ENCODE measurements around the gene GRIK4. TPM values are rescaled to one million over a fixed set of nuclear protein-coding genes. Genes with fewer than 3 reads are reported as not detected.

GRIK4 gene
- total RNA-seq, 3 donors from 2014 or later = 0.05 to 0.30 (median 0.11) TPM

DNA sequence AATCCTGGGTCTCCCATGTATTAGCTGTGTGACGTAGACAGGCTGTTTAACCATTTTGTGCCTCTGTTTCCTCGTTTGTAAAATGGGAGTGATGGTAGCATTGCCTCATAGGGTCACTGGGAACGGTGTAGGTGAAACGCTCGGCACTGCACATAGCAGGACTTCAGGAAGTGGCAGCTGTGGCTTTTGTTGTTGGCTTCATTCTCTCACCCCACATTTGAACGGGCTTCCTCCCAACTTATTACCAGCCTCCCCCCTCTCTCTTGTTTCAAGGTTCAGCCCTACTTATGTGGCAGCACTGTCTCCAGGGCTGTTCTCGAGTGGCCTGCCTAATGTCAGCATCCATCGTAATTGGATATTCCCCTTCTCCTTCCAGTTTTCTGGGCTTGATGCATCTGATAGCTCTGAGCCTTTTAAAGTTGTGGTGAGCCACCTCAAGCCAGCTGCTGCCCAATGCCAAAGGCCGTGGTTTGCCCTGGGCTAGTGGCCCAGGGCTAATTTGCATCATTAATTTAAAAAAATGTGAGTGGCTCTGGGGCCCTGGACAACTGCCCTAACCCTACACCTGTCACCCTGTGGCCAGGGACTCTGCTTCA is 294.5 kb downstream of the GRIK4 start:
- H3K36me3 Mint-ChIP-seq (ENCODE audit: insufficient read depth) = no peaks in the 10 kb centered on the region
- peaks cover 14% of the 10 kb centered on the region for H3K27me3 Mint-ChIP-seq (ENCODE audit: low read depth)
- ATAC-seq = no peak
- H3K9me3 Mint-ChIP-seq = no peaks in the 10 kb centered on the region
- no peak for DNase-seq
- H3K4me1 Mint-ChIP-seq (ENCODE audit: low read depth) = no peaks in the 10 kb centered on the region
- no peak overlapping the region for H3K4me3 Mint-ChIP-seq

GRCh38 chr11:120807414-120808150 is 296.0 kb downstream of the GRIK4 start:
- H3K4me3 Mint-ChIP-seq = no peak overlapping the region
- H3K9me3 Mint-ChIP-seq = no peaks in the 10 kb centered on the region
- no peaks in the 10 kb centered on the region for H3K4me1 Mint-ChIP-seq (ENCODE audit: low read depth)
- DNase-seq = no peak
- no peak for ATAC-seq
- H3K36me3 Mint-ChIP-seq (ENCODE audit: insufficient read depth) = no peaks in the 10 kb centered on the region
- H3K27me3 Mint-ChIP-seq (ENCODE audit: low read depth) = peaks cover 9% of the 10 kb centered on the region

- ATAC-seq (no peak), DNase-seq (no peak)
- Mint-ChIP-seq H3K4me3 (no peak overlapping the region), H3K36me3 (ENCODE audit: insufficient read depth) (no peaks in the 10 kb centered on the region), H3K27me3 (ENCODE audit: low read depth) (peaks cover 9% of the 10 kb centered on the region), H3K9me3 (no peaks in the 10 kb centered on the region), H3K4me1 (ENCODE audit: low read depth) (no peaks in the 10 kb centered on the region)
Observed at GRCh38 chr11:120808616-120809050, 297.1 kb downstream of the GRIK4 start.

DNA sequence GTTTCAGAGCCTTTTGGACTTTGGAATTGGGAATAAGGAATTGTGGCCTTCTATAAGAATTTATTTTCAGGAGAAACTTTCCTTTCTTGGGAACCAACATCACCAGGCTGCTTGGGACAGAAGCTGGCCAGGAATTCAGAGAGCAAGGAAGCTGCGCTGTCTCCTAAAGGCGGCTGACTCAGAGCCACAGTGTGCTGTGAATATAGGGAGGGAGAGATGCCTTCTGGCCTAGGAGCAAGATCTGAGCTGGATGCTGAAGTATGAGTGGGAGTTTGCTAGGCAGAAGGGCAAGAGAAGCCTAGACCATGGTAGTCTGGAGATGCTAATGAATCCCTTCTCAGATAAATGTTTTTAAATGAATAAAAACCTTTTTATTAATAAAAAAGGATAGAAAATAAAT is 298.7 kb downstream of the GRIK4 start:
- H3K36me3 Mint-ChIP-seq (ENCODE audit: insufficient read depth) = no peaks in the 10 kb centered on the region
- no peak overlapping the region for H3K4me3 Mint-ChIP-seq
- no peaks in the 10 kb centered on the region for H3K4me1 Mint-ChIP-seq (ENCODE audit: low read depth)

GRCh38 chr11:120811199-120811598 is 299.7 kb downstream of the GRIK4 start:
- H3K4me3 Mint-ChIP-seq = no peak overlapping the region
- DNase-seq (no peak), ATAC-seq (no peak)
- H3K4me1 Mint-ChIP-seq (ENCODE audit: low read depth) = no peaks in the 10 kb centered on the region
- no peaks in the 10 kb centered on the region for H3K9me3 Mint-ChIP-seq
- H3K27me3 Mint-ChIP-seq (ENCODE audit: low read depth) = peaks cover 9% of the 10 kb centered on the region
- H3K36me3 Mint-ChIP-seq (ENCODE audit: insufficient read depth) = no peaks in the 10 kb centered on the region

More for the DNA sequence above, 298.7 kb downstream of the GRIK4 start:
- Mint-ChIP-seq H3K9me3 (no peaks in the 10 kb centered on the region), H3K27me3 (ENCODE audit: low read depth) (peaks cover 6% of the 10 kb centered on the region)
- ATAC-seq = no peak
- no peak for DNase-seq

DNA sequence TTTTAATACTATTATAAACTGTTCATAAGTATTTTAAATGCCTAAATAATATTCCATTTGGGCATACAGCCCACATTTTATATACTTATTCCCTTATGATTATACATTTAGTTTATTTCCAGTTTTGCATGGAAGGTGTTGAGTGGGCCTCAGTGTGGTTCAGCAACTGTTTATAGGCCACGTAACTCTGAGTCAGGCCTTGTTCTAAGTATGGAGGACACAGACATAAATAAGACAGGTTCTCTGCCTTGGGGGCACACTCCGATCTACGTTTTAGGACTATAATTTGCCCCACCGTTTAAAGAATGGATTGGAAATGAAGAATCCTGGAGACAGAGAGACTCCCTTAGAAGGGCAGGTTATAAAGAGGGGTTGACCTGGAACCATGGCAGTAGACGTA is 300.2 kb downstream of the GRIK4 start:
- Mint-ChIP-seq H3K36me3 (ENCODE audit: insufficient read depth) (no peaks in the 10 kb centered on the region), H3K9me3 (no peaks in the 10 kb centered on the region), H3K4me1 (ENCODE audit: low read depth) (no peaks in the 10 kb centered on the region), H3K27me3 (ENCODE audit: low read depth) (peaks cover 11% of the 10 kb centered on the region), H3K4me3 (no peak overlapping the region)
- ATAC-seq = no peak
- DNase-seq = no peak

GRCh38 chr11:120814531-120815318 is 303.2 kb downstream of the GRIK4 start:
- Mint-ChIP-seq H3K36me3 (ENCODE audit: insufficient read depth) (no peaks in the 10 kb centered on the region), H3K4me3 (no peak overlapping the region), H3K4me1 (ENCODE audit: low read depth) (no peaks in the 10 kb centered on the region), H3K9me3 (no peaks in the 10 kb centered on the region), H3K27me3 (ENCODE audit: low read depth) (peaks cover 17% of the 10 kb centered on the region)
- ATAC-seq = no peak
- no peak for DNase-seq

- Mint-ChIP-seq H3K36me3 (ENCODE audit: insufficient read depth) (no peaks in the 10 kb centered on the region), H3K4me3 (no peak overlapping the region), H3K9me3 (no peaks in the 10 kb centered on the region), H3K4me1 (ENCODE audit: low read depth) (no peaks in the 10 kb centered on the region), H3K27me3 (ENCODE audit: low read depth) (peaks cover 20% of the 10 kb centered on the region)
- DNase-seq (no peak), ATAC-seq (no peak)
Observed at GRCh38 chr11:120815319-120816100, 304.0 kb downstream of the GRIK4 start.

GRCh38 chr11:120816176-120816575 is 304.6 kb downstream of the GRIK4 start:
- H3K36me3 Mint-ChIP-seq (ENCODE audit: insufficient read depth) = no peaks in the 10 kb centered on the region
- H3K4me1 Mint-ChIP-seq (ENCODE audit: low read depth) = no peaks in the 10 kb centered on the region
- peaks cover 20% of the 10 kb centered on the region for H3K27me3 Mint-ChIP-seq (ENCODE audit: low read depth)
- H3K9me3 Mint-ChIP-seq = no peaks in the 10 kb centered on the region
- DNase-seq (no peak), ATAC-seq (no peak)
- H3K4me3 Mint-ChIP-seq = no peak overlapping the region

DNA sequence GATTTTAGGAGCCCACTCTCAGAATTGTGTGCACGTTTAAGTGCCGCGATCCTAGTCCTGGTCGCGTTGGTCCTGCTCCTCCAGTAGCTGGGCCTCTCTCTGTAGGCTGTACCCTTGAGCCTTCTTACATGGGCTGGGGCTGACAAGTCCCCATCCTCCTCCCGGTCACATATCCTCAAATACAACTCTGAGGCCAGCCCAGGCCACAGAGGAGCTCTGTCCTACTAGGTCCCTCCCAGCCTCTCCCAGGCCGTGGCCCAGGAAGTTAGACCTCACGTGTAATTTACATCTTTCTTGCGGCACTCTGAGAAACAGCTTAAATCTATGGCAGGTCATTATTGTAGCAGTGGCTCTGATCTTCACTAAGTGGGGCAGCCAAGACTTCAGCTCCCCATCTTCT is 305.2 kb downstream of the GRIK4 start:
- DNase-seq = no peak
- no peaks in the 10 kb centered on the region for H3K4me1 Mint-ChIP-seq (ENCODE audit: low read depth)
- H3K27me3 Mint-ChIP-seq (ENCODE audit: low read depth) = peaks cover 20% of the 10 kb centered on the region
- ATAC-seq = no peak
- no peaks in the 10 kb centered on the region for H3K9me3 Mint-ChIP-seq
- H3K4me3 Mint-ChIP-seq = no peak overlapping the region
- no peaks in the 10 kb centered on the region for H3K36me3 Mint-ChIP-seq (ENCODE audit: insufficient read depth)

- Mint-ChIP-seq H3K27me3 (ENCODE audit: low read depth) (peaks cover 20% of the 10 kb centered on the region), H3K36me3 (ENCODE audit: insufficient read depth) (no peaks in the 10 kb centered on the region), H3K9me3 (no peaks in the 10 kb centered on the region), H3K4me1 (ENCODE audit: low read depth) (no peaks in the 10 kb centered on the region), H3K4me3 (no peak overlapping the region)
- DNase-seq (no peak), ATAC-seq (no peak)
Observed at GRCh38 chr11:120817158-120817557, 305.6 kb downstream of the GRIK4 start.

- ATAC-seq = no peak
- no peaks in the 10 kb centered on the region for H3K9me3 Mint-ChIP-seq
- no peak overlapping the region for H3K4me3 Mint-ChIP-seq
- no peaks in the 10 kb centered on the region for H3K4me1 Mint-ChIP-seq (ENCODE audit: low read depth)
- no peak for DNase-seq
- peaks cover 20% of the 10 kb centered on the region for H3K27me3 Mint-ChIP-seq (ENCODE audit: low read depth)
- no peaks in the 10 kb centered on the region for H3K36me3 Mint-ChIP-seq (ENCODE audit: insufficient read depth)
Observed at GRCh38 chr11:120818097-120818496, 306.5 kb downstream of the GRIK4 start.

GRCh38 chr11:120819003-120819402 is 307.5 kb downstream of the GRIK4 start:
- no peaks in the 10 kb centered on the region for H3K4me1 Mint-ChIP-seq (ENCODE audit: low read depth)
- H3K9me3 Mint-ChIP-seq = no peaks in the 10 kb centered on the region
- H3K4me3 Mint-ChIP-seq = no peak overlapping the region
- no peak for DNase-seq
- ATAC-seq = no peak
- peaks cover 20% of the 10 kb centered on the region for H3K27me3 Mint-ChIP-seq (ENCODE audit: low read depth)
- H3K36me3 Mint-ChIP-seq (ENCODE audit: insufficient read depth) = no peaks in the 10 kb centered on the region
